CD8-positive, alpha-beta memory T cell (primary cell): ENCODE measurements around the gene TMEM106C. TPM values are rescaled to one million over a fixed set of nuclear protein-coding genes. Genes with fewer than 3 reads are reported as not detected.

Source experiments
- CTCF ChIA-PET: fragments of 350-600 bp; sonication (Branson Sonifier 250); formaldehyde crosslinking; loops from one replicate; lab custom pipeline; 2021; ENCODE audit warnings: antibody characterized with exemption; lab: Charles Lee
- POLR2A ChIA-PET: fragments of 350-600 bp; sonication (Branson Sonifier 250); formaldehyde crosslinking; loops from one replicate; lab custom pipeline; 2021; ENCODE audit warnings: antibody characterized with exemption; lab: Charles Lee
- DNase-seq, 5 donors: peaks; one replicate each; pipeline versions ENCODE4 v3.0.0 to v3.0.0-alpha.2; 2020 to 2022; ENCODE audit warnings: mixed read lengths in 1 of 5
- H3K27ac ChIP-seq: one replicate; pipeline ENCODE4 v1.7.0; 2013; ENCODE audit warnings: low read depth, mild to moderate bottlenecking, low read length, moderate library complexity
- H3K27me3 ChIP-seq: 2 replicates; pipeline ENCODE4 v1.7.0; 2013; ENCODE audit warnings: low read length, mild to moderate bottlenecking; ENCODE audit not compliant: insufficient read depth, poor library complexity, severe bottlenecking
- H3K36me3 ChIP-seq: 2 replicates; pipeline ENCODE4 v1.7.0; 2013; ENCODE audit warnings: mild to moderate bottlenecking, low read length, moderate library complexity; ENCODE audit not compliant: insufficient read depth
- H3K4me1 ChIP-seq: 2 replicates; pipeline ENCODE4 v1.7.0; 2013; ENCODE audit warnings: mild to moderate bottlenecking, low read length, moderate library complexity; ENCODE audit not compliant: insufficient read depth
- H3K4me3 ChIP-seq: 2 replicates; pipeline ENCODE4 v1.7.0; 2013; ENCODE audit warnings: mild to moderate bottlenecking, low read length
- H3K9me3 ChIP-seq: 2 replicates; pipeline ENCODE4 v1.7.0; 2013; ENCODE audit warnings: mild to moderate bottlenecking, low read length
- H3K27ac Mint-ChIP-seq, 8 donors: one replicate each; pipeline ENCODE4 v1.8.0; 2020 to 2021; ENCODE audit warnings: mixed read lengths in 8 of 8, mild to moderate bottlenecking in 6 of 8, inconsistent platforms in 3 of 8, moderate library complexity in 3 of 8
- H3K27me3 Mint-ChIP-seq, 2 donors: one replicate each; pipeline ENCODE4 v1.8.0; 2020 to 2021; ENCODE audit warnings: mixed read lengths in 2 of 2, mild to moderate bottlenecking in 1 of 2, moderate library complexity in 1 of 2
- H3K36me3 Mint-ChIP-seq, 3 donors: one replicate each; pipeline ENCODE4 v1.8.0; 2020 to 2021; ENCODE audit warnings: mixed read lengths in 3 of 3, inconsistent platforms in 1 of 3, mild to moderate bottlenecking in 1 of 3
- H3K4me1 Mint-ChIP-seq, 3 donors: one replicate each; pipeline ENCODE4 v1.8.0; 2020 to 2021; ENCODE audit warnings: mixed read lengths in 3 of 3, inconsistent platforms in 1 of 3, mild to moderate bottlenecking in 1 of 3
- H3K4me3 Mint-ChIP-seq, 7 donors: one replicate each; pipeline ENCODE4 v1.8.0; 2020 to 2021; ENCODE audit warnings: mixed read lengths in 7 of 7, mild to moderate bottlenecking in 6 of 7, moderate library complexity in 4 of 7, inconsistent platforms in 2 of 7
- H3K9me3 Mint-ChIP-seq, 5 donors: one replicate each; pipeline ENCODE4 v1.8.0; 2020 to 2022; ENCODE audit warnings: mixed read lengths in 5 of 5, mild to moderate bottlenecking in 3 of 5, moderate library complexity in 2 of 5, inconsistent platforms in 1 of 5
- polyA plus RNA-seq: library from polyadenylated mRNA; unstranded; fragments of 300-500 nt; fragmentation: Illumina TruSeq; gene quantifications from one replicate; pipeline ENCODE4 v1.2.3, GENCODE V29; 2021
- total RNA-seq, 2 experiments: library from RNA; stranded (reverse); gene quantifications; one replicate each; pipeline ENCODE4 v1.2.3, GENCODE V29; 2021

TMEM106C gene
- total and polyA plus RNA-seq, 3 experiments from 2014 or later: 56.8 to 186 (median 178) TPM

- Histone ChIP-seq H3K9me3 (no peaks in the 10 kb centered on the region), H3K27ac (no peak overlapping the region), H3K4me3 (peak overlapping the region; percentile 49), H3K27me3 (peaks cover 61% of the 10 kb centered on the region), H3K36me3 (no peaks in the 10 kb centered on the region), H3K4me1 (peaks cover 41% of the 10 kb centered on the region)
- H3K4me3 Mint-ChIP-seq: peak overlapping the region; percentile 56 to 80 (median 68)
- ChIA-PET POLR2A (no interaction called here), CTCF (no interaction called here)
- no peaks in the 10 kb centered on the region for H3K9me3 Mint-ChIP-seq
- peaks cover 32 to 49% (median 37%) of the 10 kb centered on the region in 3 donors for H3K4me1 Mint-ChIP-seq
- H3K27ac Mint-ChIP-seq: peak overlapping the region in 1 of 8 donors; percentile 35
- DNase-seq: no peak
- H3K27me3 Mint-ChIP-seq: peaks cover 85 to 90% of the 10 kb centered on the region in 2 donors
- peaks cover 0 to 2% (median 0%) of the 10 kb centered on the region in 3 donors for H3K36me3 Mint-ChIP-seq
These were observed 40.0 kb downstream of the TMEM106C start for GRCh38 chr12:48003226-48004052.

- H3K36me3 ChIP-seq: no peaks in the 10 kb centered on the region
- H3K4me3 ChIP-seq: peak within 1 kb of the TSS; percentile 49
- no peaks in the 10 kb centered on the region for H3K9me3 Mint-ChIP-seq
- H3K9me3 ChIP-seq: no peaks in the 10 kb centered on the region
- H3K27ac ChIP-seq: no peak within 1 kb of the TSS
- POLR2A ChIA-PET: interaction anchor here (0.9 kb wide), 1 partner anchor 11 kb away, joined by 3 read pairs; no protein-coding TSS in a partner anchor
- H3K27me3 Mint-ChIP-seq: peaks cover 80 to 90% of the 10 kb centered on the region in 2 donors
- peak within 1 kb of the TSS; percentile 63 to 81 (median 79) for H3K4me3 Mint-ChIP-seq
- H3K27me3 ChIP-seq: peaks cover 60% of the 10 kb centered on the region
- no peak for DNase-seq
- H3K36me3 Mint-ChIP-seq: peaks cover 0 to 2% (median 0%) of the 10 kb centered on the region in 3 donors
- CTCF ChIA-PET: interaction anchor here (1.4 kb wide), 1 partner anchor 41 kb away, joined by 5 read pairs; the partner anchor contains the start of gene TMEM106C
- H3K27ac Mint-ChIP-seq: peak within 1 kb of the TSS in 1 of 8 donors; percentile 10
- H3K4me1 Mint-ChIP-seq: peaks cover 32 to 49% (median 37%) of the 10 kb centered on the region in 3 donors
- peaks cover 41% of the 10 kb centered on the region for H3K4me1 ChIP-seq
These were observed 40.9 kb downstream of the TMEM106C start, which contains the start of gene COL2A1 for GRCh38 chr12:48004053-48004941. Gene COL2A1, minus strand, starts transcription at chr12:48004476. Its CDS starts 155 bp downstream, at chr12:48004321.

GRCh38 chr12:48005001-48005749 lies 41.8 kb downstream of the TMEM106C start:
- peaks cover 41% of the 10 kb centered on the region for H3K4me1 ChIP-seq
- no peak for DNase-seq
- no peak overlapping the region for H3K4me3 ChIP-seq
- Mint-ChIP-seq H3K4me3 (peak overlapping the region; percentile 41 to 81 (median 72)), H3K27ac (peak overlapping the region in 2 of 8 donors; percentile 57 to 87), H3K9me3 (no peaks in the 10 kb centered on the region), H3K27me3 (peaks cover 81 to 90% of the 10 kb centered on the region in 2 donors), H3K36me3 (peaks cover 0 to 2% (median 0%) of the 10 kb centered on the region in 3 donors), H3K4me1 (peaks cover 32 to 49% (median 37%) of the 10 kb centered on the region in 3 donors)
- H3K27me3 ChIP-seq: peaks cover 56% of the 10 kb centered on the region
- POLR2A ChIA-PET: interaction anchor here (0.9 kb wide), 1 partner anchor 11 kb away, joined by 3 read pairs; no protein-coding TSS in a partner anchor
- CTCF ChIA-PET: interaction anchor here (1.4 kb wide), 1 partner anchor 42 kb away, joined by 5 read pairs; the partner anchor contains the start of gene TMEM106C
- no peaks in the 10 kb centered on the region for H3K36me3 ChIP-seq
- H3K27ac ChIP-seq: no peak overlapping the region
- no peaks in the 10 kb centered on the region for H3K9me3 ChIP-seq

- ChIA-PET CTCF (interaction anchor here (1.4 kb wide), 1 partner anchor 42 kb away, joined by 5 read pairs; the partner anchor contains the start of gene TMEM106C), POLR2A (no interaction called here)
- Mint-ChIP-seq H3K27me3 (peaks cover 78 to 87% of the 10 kb centered on the region in 2 donors), H3K27ac (no peak overlapping the region), H3K36me3 (peaks cover 0 to 2% (median 0%) of the 10 kb centered on the region in 3 donors), H3K4me1 (peaks cover 32 to 49% (median 37%) of the 10 kb centered on the region in 3 donors), H3K4me3 (peak overlapping the region in 6 of 7 donors; percentile 34 to 81 (median 73)), H3K9me3 (no peaks in the 10 kb centered on the region)
- Histone ChIP-seq H3K36me3 (no peaks in the 10 kb centered on the region), H3K4me1 (peaks cover 41% of the 10 kb centered on the region), H3K4me3 (no peak overlapping the region), H3K27ac (no peak overlapping the region), H3K9me3 (no peaks in the 10 kb centered on the region), H3K27me3 (peaks cover 51% of the 10 kb centered on the region)
- DNase-seq: no peak
These were observed 42.3 kb downstream of the TMEM106C start for GRCh38 chr12:48005750-48006021.

GRCh38 chr12:48007206-48007605 lies 43.8 kb downstream of the TMEM106C start:
- Mint-ChIP-seq H3K9me3 (no peaks in the 10 kb centered on the region), H3K4me1 (peaks cover 20 to 35% (median 23%) of the 10 kb centered on the region in 3 donors), H3K36me3 (peaks cover 0 to 2% (median 0%) of the 10 kb centered on the region in 3 donors), H3K4me3 (no peak overlapping the region), H3K27ac (no peak overlapping the region), H3K27me3 (peaks cover 68 to 83% of the 10 kb centered on the region in 2 donors)
- peaks cover 30% of the 10 kb centered on the region for H3K4me1 ChIP-seq
- no peak for DNase-seq
- no peak overlapping the region for H3K4me3 ChIP-seq
- H3K27me3 ChIP-seq: peaks cover 40% of the 10 kb centered on the region
- no peak overlapping the region for H3K27ac ChIP-seq
- H3K9me3 ChIP-seq: no peaks in the 10 kb centered on the region
- ChIA-PET POLR2A (no interaction called here), CTCF (no interaction called here)
- no peaks in the 10 kb centered on the region for H3K36me3 ChIP-seq

- H3K4me1 Mint-ChIP-seq: peaks cover 10 to 24% (median 12%) of the 10 kb centered on the region in 3 donors
- no peak for DNase-seq
- ChIA-PET POLR2A (no interaction called here), CTCF (no interaction called here)
- no peaks in the 10 kb centered on the region for H3K9me3 ChIP-seq
- H3K4me3 Mint-ChIP-seq: no peak overlapping the region
- H3K27ac ChIP-seq: no peak overlapping the region
- H3K27me3 Mint-ChIP-seq: peaks cover 57 to 81% of the 10 kb centered on the region in 2 donors
- H3K27ac Mint-ChIP-seq: no peak overlapping the region
- H3K9me3 Mint-ChIP-seq: no peaks in the 10 kb centered on the region
- peaks cover 0 to 2% (median 0%) of the 10 kb centered on the region in 3 donors for H3K36me3 Mint-ChIP-seq
- no peaks in the 10 kb centered on the region for H3K36me3 ChIP-seq
- H3K27me3 ChIP-seq: peaks cover 28% of the 10 kb centered on the region
- peaks cover 18% of the 10 kb centered on the region for H3K4me1 ChIP-seq
- no peak overlapping the region for H3K4me3 ChIP-seq
These were observed 45.0 kb downstream of the TMEM106C start for GRCh38 chr12:48008349-48008748.

GRCh38 chr12:48008950-48009349 lies 45.6 kb downstream of the TMEM106C start:
- Histone ChIP-seq H3K4me1 (peaks cover 12% of the 10 kb centered on the region), H3K27ac (no peak overlapping the region), H3K27me3 (peaks cover 22% of the 10 kb centered on the region), H3K9me3 (no peaks in the 10 kb centered on the region), H3K36me3 (no peaks in the 10 kb centered on the region), H3K4me3 (no peak overlapping the region)
- DNase-seq: no peak
- H3K4me1 Mint-ChIP-seq: peaks cover 4 to 18% (median 6%) of the 10 kb centered on the region in 3 donors
- POLR2A ChIA-PET: no interaction called here
- H3K27ac Mint-ChIP-seq: peak overlapping the region in 1 of 8 donors; percentile 30
- peaks cover 0 to 2% (median 0%) of the 10 kb centered on the region in 3 donors for H3K36me3 Mint-ChIP-seq
- no peak overlapping the region for H3K4me3 Mint-ChIP-seq
- peaks cover 51 to 76% of the 10 kb centered on the region in 2 donors for H3K27me3 Mint-ChIP-seq
- CTCF ChIA-PET: no interaction called here
- no peaks in the 10 kb centered on the region for H3K9me3 Mint-ChIP-seq
